Activated naive CD4-positive, alpha-beta T cell treated with anti-CD3 and anti-CD28 coated beads, Interleukin-2, amount 50 U/mL, for 72 hours (primary cell): ENCODE measurements around the gene EYA3. TPM values are rescaled to one million over a fixed set of nuclear protein-coding genes. Genes with fewer than 3 reads are reported as not detected.
A peak's percentile ranks its signal among the peaks of the same experiment; 100 is the strongest.

Experiments used
- ATAC-seq, 2 donors: fragments of 150-1000 bp; cut with Tn5 transposase; 2 replicates each; pipeline ENCODE4 v1.10.0; 2021; ENCODE audit warnings: mild to moderate bottlenecking in 2 of 2, moderate library complexity in 2 of 2
- DNase-seq, 2 donors: peaks; one replicate each; pipeline ENCODE4 v3.0.0; 2021 to 2022; ENCODE audit warnings: low spot score in 2 of 2
- H3K27ac Mint-ChIP-seq, 2 donors: one replicate each; pipeline ENCODE4 v1.8.0; 2022; ENCODE audit warnings: mild to moderate bottlenecking in 2 of 2, mixed read lengths in 2 of 2
- H3K36me3 Mint-ChIP-seq, 2 donors: one replicate each; pipeline ENCODE4 v1.8.0; 2022; ENCODE audit warnings: mixed read lengths in 2 of 2
- H3K9me3 Mint-ChIP-seq, 2 donors: one replicate each; pipeline ENCODE4 v1.8.0; 2022; ENCODE audit warnings: mixed read lengths in 2 of 2
- total RNA-seq, 2 donors: library from RNA; stranded (reverse); gene quantifications; one replicate each; pipeline ENCODE4 v1.2.3, GENCODE V29; 2022

EYA3 gene
- total RNA-seq, 2 donors from 2014 or later = 33.1 to 34.4 TPM

- H3K27ac Mint-ChIP-seq = peak overlapping the region; percentile 97 to 98
These were observed 719 bp downstream of the EYA3 start for GRCh38 chr1:28087614-28088167.

GRCh38 chr1:28086651-28087050, 1.8 kb downstream of the EYA3 start:
- H3K36me3 Mint-ChIP-seq = peaks cover 0 to 11% of the 10 kb centered on the region in 2 donors
- no peaks in the 10 kb centered on the region for H3K9me3 Mint-ChIP-seq
- DNase-seq (no peak), ATAC-seq (no peak)
- H3K27ac Mint-ChIP-seq = no peak overlapping the region

More at GRCh38 chr1:28087614-28088167, 719 bp downstream of the EYA3 start:
- Mint-ChIP-seq H3K36me3 (peaks cover 0 to 11% of the 10 kb centered on the region in 2 donors), H3K9me3 (no peaks in the 10 kb centered on the region)
- ATAC-seq = peak in 1 of 2 donors; percentile 4
- peak in 1 of 2 donors; percentile 38 for DNase-seq

GRCh38 chr1:28085129-28085528, 3.3 kb downstream of the EYA3 start:
- Mint-ChIP-seq H3K36me3 (peaks cover 0 to 11% of the 10 kb centered on the region in 2 donors), H3K9me3 (no peaks in the 10 kb centered on the region), H3K27ac (no peak overlapping the region)
- ATAC-seq (no peak), DNase-seq (no peak)

- DNase-seq = no peak
- Mint-ChIP-seq H3K36me3 (peaks cover 0 to 11% of the 10 kb centered on the region in 2 donors), H3K27ac (no peak overlapping the region), H3K9me3 (no peaks in the 10 kb centered on the region)
- ATAC-seq = no peak
These were observed 4.5 kb downstream of the EYA3 start for GRCh38 chr1:28083876-28084275.

GRCh38 chr1:28078680-28079626, 9.5 kb downstream of the EYA3 start:
- H3K36me3 Mint-ChIP-seq = no peaks in the 10 kb centered on the region
- no peak overlapping the region for H3K27ac Mint-ChIP-seq
- peak in 1 of 2 donors; percentile 29 for ATAC-seq
- H3K9me3 Mint-ChIP-seq = no peaks in the 10 kb centered on the region
- DNase-seq = no peak

GRCh38 chr1:28078262-28078661, 10.1 kb downstream of the EYA3 start:
- Mint-ChIP-seq H3K9me3 (no peaks in the 10 kb centered on the region), H3K36me3 (no peaks in the 10 kb centered on the region), H3K27ac (no peak overlapping the region)
- ATAC-seq = no peak
- DNase-seq = no peak

- Mint-ChIP-seq H3K36me3 (no peaks in the 10 kb centered on the region), H3K9me3 (no peaks in the 10 kb centered on the region), H3K27ac (no peak overlapping the region)
- DNase-seq = no peak
- ATAC-seq = no peak
These were observed 13.4 kb downstream of the EYA3 start for GRCh38 chr1:28074892-28075511.

GRCh38 chr1:28073867-28074266, 14.5 kb downstream of the EYA3 start:
- ATAC-seq (no peak), DNase-seq (no peak)
- no peak overlapping the region for H3K27ac Mint-ChIP-seq
- H3K36me3 Mint-ChIP-seq = no peaks in the 10 kb centered on the region
- no peaks in the 10 kb centered on the region for H3K9me3 Mint-ChIP-seq

GRCh38 chr1:28071813-28072212, 16.6 kb downstream of the EYA3 start:
- peak overlapping the region in 1 of 2 donors; percentile 36 for H3K27ac Mint-ChIP-seq
- no peaks in the 10 kb centered on the region for H3K9me3 Mint-ChIP-seq
- DNase-seq = no peak
- ATAC-seq = no peak
- H3K36me3 Mint-ChIP-seq = no peaks in the 10 kb centered on the region

GRCh38 chr1:28070725-28071593, 17.5 kb downstream of the EYA3 start:
- no peaks in the 10 kb centered on the region for H3K9me3 Mint-ChIP-seq
- ATAC-seq = no peak
- peak overlapping the region in 1 of 2 donors; percentile 8 for H3K27ac Mint-ChIP-seq
- H3K36me3 Mint-ChIP-seq = no peaks in the 10 kb centered on the region
- no peak for DNase-seq

- Mint-ChIP-seq H3K9me3 (no peaks in the 10 kb centered on the region), H3K27ac (no peak overlapping the region), H3K36me3 (no peaks in the 10 kb centered on the region)
- no peak for ATAC-seq
- DNase-seq = no peak
These were observed 20.8 kb downstream of the EYA3 start for GRCh38 chr1:28067523-28068090.

- ATAC-seq (no peak), DNase-seq (no peak)
- Mint-ChIP-seq H3K27ac (no peak overlapping the region), H3K36me3 (peaks cover 0 to 4% of the 10 kb centered on the region in 2 donors), H3K9me3 (no peaks in the 10 kb centered on the region)
These were observed 21.8 kb downstream of the EYA3 start for GRCh38 chr1:28066393-28067154.

GRCh38 chr1:28064064-28064463, 24.3 kb downstream of the EYA3 start:
- Mint-ChIP-seq H3K9me3 (no peaks in the 10 kb centered on the region), H3K27ac (no peak overlapping the region), H3K36me3 (peaks cover 0 to 11% of the 10 kb centered on the region in 2 donors)
- no peak for DNase-seq
- ATAC-seq = no peak

GRCh38 chr1:28062806-28063205, 25.6 kb downstream of the EYA3 start:
- peak in 1 of 2 donors; percentile 10 for DNase-seq
- Mint-ChIP-seq H3K9me3 (no peaks in the 10 kb centered on the region), H3K36me3 (peaks cover 0 to 11% of the 10 kb centered on the region in 2 donors), H3K27ac (peak overlapping the region in 1 of 2 donors; percentile 60)
- peak; percentile 41 to 90 for ATAC-seq
